Measurements from ENCODE around the gene CDC42EP1.

GRCh38 chr22:37519268-37520195 is 40.7 kb upstream of the CDC42EP1 start, which contains the start of gene CARD10:
- TF ChIP-seq, protein P1, sequence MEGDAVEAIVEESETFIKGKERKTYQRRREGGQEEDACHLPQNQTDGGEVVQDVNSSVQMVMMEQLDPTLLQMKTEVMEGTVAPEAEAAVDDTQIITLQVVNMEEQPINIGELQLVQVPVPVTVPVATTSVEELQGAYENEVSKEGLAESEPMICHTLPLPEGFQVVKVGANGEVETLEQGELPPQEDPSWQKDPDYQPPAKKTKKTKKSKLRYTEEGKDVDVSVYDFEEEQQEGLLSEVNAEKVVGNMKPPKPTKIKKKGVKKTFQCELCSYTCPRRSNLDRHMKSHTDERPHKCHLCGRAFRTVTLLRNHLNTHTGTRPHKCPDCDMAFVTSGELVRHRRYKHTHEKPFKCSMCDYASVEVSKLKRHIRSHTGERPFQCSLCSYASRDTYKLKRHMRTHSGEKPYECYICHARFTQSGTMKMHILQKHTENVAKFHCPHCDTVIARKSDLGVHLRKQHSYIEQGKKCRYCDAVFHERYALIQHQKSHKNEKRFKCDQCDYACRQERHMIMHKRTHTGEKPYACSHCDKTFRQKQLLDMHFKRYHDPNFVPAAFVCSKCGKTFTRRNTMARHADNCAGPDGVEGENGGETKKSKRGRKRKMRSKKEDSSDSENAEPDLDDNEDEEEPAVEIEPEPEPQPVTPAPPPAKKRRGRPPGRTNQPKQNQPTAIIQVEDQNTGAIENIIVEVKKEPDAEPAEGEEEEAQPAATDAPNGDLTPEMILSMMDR (IDR thresholded peaks at IDR 0.05), result no peak
- peak in 1 of 2 donors; percentile 19 for TF ChIP-seq POLR2A (IDR thresholded peaks at IDR 0.05)
